Subcutaneous abdominal adipose tissue (tissue), 5 donors: ENCODE measurements around the gene ZNF598.
A peak's percentile ranks its signal among the peaks of the same experiment; 100 is the strongest.

Experiments used
- H3K27ac ChIP-seq: one replicate; pipeline ENCODE4 v1.7.0; 2013; ENCODE audit warnings: low read depth, mild to moderate bottlenecking, inconsistent platforms, low read length, moderate library complexity
- H3K27me3 ChIP-seq, 5 donors: one replicate each; pipeline ENCODE4 v1.7.0; 2013; ENCODE audit warnings: low read length in 5 of 5, inconsistent platforms in 1 of 5; ENCODE audit not compliant: control insufficient read depth in 5 of 5, insufficient read depth in 4 of 5
- H3K36me3 ChIP-seq, 5 donors: one replicate each; pipeline ENCODE4 v1.7.0; 2013; ENCODE audit warnings: low read length in 5 of 5; ENCODE audit not compliant: control insufficient read depth in 5 of 5, insufficient read depth in 5 of 5
- H3K4me1 ChIP-seq, 5 donors: one replicate each; pipeline ENCODE4 v1.7.0; 2013; ENCODE audit warnings: low read length in 5 of 5, mild to moderate bottlenecking in 3 of 5, moderate library complexity in 1 of 5; ENCODE audit not compliant: control insufficient read depth in 5 of 5, insufficient read depth in 5 of 5
- H3K4me3 ChIP-seq, 5 donors: one replicate each; pipeline ENCODE4 v1.7.0; 2013; ENCODE audit warnings: low read length in 5 of 5, low read depth in 1 of 5
- H3K9ac ChIP-seq, 5 donors: one replicate each; pipeline ENCODE4 v1.7.0; 2013; ENCODE audit warnings: low read length in 5 of 5, mild to moderate bottlenecking in 4 of 5, moderate library complexity in 3 of 5
- H3K9me3 ChIP-seq, 5 donors: one replicate each; pipeline ENCODE4 v1.7.0; 2013; ENCODE audit warnings: low read length in 5 of 5; ENCODE audit not compliant: control insufficient read depth in 5 of 5
- donor health status: healthy.
- donor health status: healthy.
- donor health status: healthy.
- donor health status: healthy.
- donor health status: healthy.

The ZNF598 gene

DNA sequence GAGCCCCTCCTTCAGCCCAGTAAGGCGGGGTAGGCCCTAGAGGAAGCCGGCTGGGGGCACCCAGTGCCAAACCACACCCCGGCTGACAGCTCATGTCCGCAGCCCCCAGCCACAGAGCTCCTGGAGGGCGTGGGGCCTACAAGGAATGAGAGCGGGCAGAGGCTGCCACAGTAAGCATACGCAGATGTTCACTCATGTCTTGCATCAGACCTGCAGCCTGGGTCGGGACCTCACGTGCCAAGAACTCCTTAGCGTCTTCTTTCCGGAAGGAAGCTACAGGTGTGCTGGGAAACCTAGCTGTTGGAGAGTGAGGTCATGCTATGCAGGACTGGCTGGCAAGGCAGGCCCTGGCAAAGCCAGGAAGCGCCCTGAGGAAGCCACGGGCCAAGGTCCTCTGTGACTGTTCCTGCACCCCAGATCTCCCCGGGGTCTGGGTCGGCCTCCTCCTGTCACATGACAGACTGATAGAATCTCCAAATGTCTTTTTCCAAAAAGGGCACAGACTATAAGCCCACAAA, 1.6 kb downstream of the ZNF598 start:
- H3K9me3 ChIP-seq = no peaks in the 10 kb centered on the region
- no peaks in the 10 kb centered on the region for H3K27me3 ChIP-seq
- peak overlapping the region; percentile 53 to 90 (median 60) for H3K9ac ChIP-seq
- H3K4me3 ChIP-seq = peak overlapping the region in 4 of 5 donors; percentile 38 to 77 (median 62)
- peaks cover 0 to 5% (median 5%) of the 10 kb centered on the region in 5 donors for H3K36me3 ChIP-seq
- peak overlapping the region; percentile 79 for H3K27ac ChIP-seq
- peaks cover 17 to 70% (median 66%) of the 10 kb centered on the region in 5 donors for H3K4me1 ChIP-seq

DNA sequence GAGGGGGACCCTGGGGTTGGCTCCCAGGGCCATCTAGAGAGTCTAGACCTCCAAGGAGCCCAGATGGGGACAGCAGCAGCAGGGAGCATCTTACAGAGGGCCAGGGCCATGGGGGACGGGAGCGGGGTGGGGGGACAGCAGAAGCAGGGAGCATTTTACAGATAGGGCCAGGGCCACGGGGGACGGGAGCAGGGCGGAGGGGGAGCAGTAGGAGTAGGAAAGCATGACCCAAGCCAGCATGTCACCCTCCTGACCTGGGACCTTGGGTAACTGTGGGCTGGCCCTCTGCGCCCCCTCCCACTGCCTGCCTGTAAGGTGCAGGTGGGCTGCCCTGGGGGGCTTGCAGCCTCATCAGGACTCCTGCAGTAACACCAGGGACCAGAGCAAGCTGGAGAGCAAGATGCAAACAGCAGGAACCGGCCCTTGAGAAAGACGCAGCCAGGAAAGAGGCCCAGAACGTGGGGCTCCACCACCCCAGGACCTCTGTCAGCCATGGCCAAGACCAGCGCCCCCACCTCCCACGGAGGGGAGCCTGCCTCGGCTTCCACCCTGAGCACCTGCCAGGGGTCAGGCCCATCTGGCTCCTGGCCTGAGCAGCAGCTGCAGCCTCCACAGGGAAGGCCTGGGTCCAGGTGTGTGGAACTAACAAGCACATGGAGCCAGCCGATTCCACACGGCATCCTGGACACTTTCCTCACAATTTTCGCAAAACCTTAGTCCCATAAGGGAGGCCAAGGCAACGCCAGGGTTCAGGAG, 2.4 kb downstream of the ZNF598 start:
- peaks cover 0 to 13% (median 13%) of the 10 kb centered on the region in 5 donors for H3K36me3 ChIP-seq
- H3K9ac ChIP-seq = peak overlapping the region in 3 of 5 donors; percentile 53 to 60 (median 54)
- no peaks in the 10 kb centered on the region for H3K27me3 ChIP-seq
- H3K9me3 ChIP-seq = no peaks in the 10 kb centered on the region
- H3K4me3 ChIP-seq = peak overlapping the region in 3 of 5 donors; percentile 22 to 77 (median 38)
- peaks cover 17 to 70% (median 66%) of the 10 kb centered on the region in 5 donors for H3K4me1 ChIP-seq
- H3K27ac ChIP-seq = peak overlapping the region; percentile 79

- peaks cover 0 to 22% (median 22%) of the 10 kb centered on the region in 5 donors for H3K36me3 ChIP-seq
- peaks cover 17 to 70% (median 66%) of the 10 kb centered on the region in 5 donors for H3K4me1 ChIP-seq
- H3K9me3 ChIP-seq = no peaks in the 10 kb centered on the region
- no peak overlapping the region for H3K9ac ChIP-seq
- no peaks in the 10 kb centered on the region for H3K27me3 ChIP-seq
- no peak overlapping the region for H3K27ac ChIP-seq
- H3K4me3 ChIP-seq = no peak overlapping the region
Measured at GRCh38 chr16:2006317-2006716, 3.3 kb downstream of the ZNF598 start.

GRCh38 chr16:2005646-2006045, 4.0 kb downstream of the ZNF598 start:
- Histone ChIP-seq H3K4me1 (peaks cover 17 to 70% (median 65%) of the 10 kb centered on the region in 5 donors), H3K9ac (peak overlapping the region in 1 of 5 donors; percentile 46), H3K9me3 (no peaks in the 10 kb centered on the region), H3K27me3 (no peaks in the 10 kb centered on the region), H3K27ac (no peak overlapping the region), H3K4me3 (no peak overlapping the region), H3K36me3 (peaks cover 0 to 29% (median 29%) of the 10 kb centered on the region in 5 donors)

GRCh38 chr16:2004795-2005517, 4.7 kb downstream of the ZNF598 start:
- peak overlapping the region in 1 of 5 donors; percentile 46 for H3K9ac ChIP-seq
- H3K36me3 ChIP-seq = peaks cover 0 to 36% (median 35%) of the 10 kb centered on the region in 5 donors
- no peak overlapping the region for H3K4me3 ChIP-seq
- H3K9me3 ChIP-seq = no peaks in the 10 kb centered on the region
- H3K4me1 ChIP-seq = peaks cover 11 to 63% (median 58%) of the 10 kb centered on the region in 5 donors
- no peaks in the 10 kb centered on the region for H3K27me3 ChIP-seq
- no peak overlapping the region for H3K27ac ChIP-seq

DNA sequence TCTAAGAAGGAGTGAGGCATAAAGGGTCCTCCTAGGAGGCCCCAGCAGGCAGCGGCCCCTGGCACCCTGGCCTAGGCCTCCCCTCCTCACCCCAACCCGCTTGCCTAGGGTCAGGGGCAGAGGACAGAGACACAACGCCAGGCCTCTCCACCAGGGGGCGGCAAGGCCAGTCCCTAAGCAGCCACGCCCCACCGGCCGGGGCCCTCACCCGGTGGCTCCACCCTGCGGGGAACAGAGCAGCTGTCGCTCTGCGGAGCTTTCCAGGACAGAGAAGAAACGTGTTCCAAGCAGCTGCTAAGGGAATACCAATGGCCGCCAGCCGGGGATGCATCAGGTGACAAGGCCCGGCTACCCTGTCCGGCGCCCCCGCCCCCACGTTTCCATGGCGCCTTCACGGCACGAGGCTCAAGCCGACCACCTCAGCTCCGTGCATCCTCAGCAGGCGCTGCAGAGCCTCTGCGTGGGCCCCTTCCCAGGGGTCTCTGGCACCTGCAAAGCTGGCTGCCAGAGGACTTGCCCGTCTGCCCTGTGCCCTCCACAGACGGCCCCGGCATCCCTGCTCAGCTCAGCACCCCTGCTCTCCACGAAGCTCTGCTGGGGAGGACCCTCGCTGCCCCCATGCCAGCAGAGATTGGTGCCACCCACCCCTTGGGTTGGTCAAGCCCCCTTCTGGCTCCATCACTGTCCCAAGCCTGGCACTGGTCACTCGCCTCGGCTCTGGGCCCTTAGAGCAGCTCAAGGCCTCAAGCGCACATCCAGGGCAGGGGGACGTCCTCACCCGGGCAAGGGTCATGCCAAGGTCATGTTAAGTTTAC, 5.6 kb downstream of the ZNF598 start:
- Histone ChIP-seq H3K4me3 (peak overlapping the region in 2 of 5 donors; percentile 25 to 43), H3K36me3 (peaks cover 0 to 45% (median 44%) of the 10 kb centered on the region in 5 donors), H3K9me3 (no peaks in the 10 kb centered on the region), H3K27me3 (no peaks in the 10 kb centered on the region), H3K4me1 (peaks cover 11 to 59% (median 56%) of the 10 kb centered on the region in 5 donors), H3K27ac (no peak overlapping the region), H3K9ac (no peak overlapping the region)

GRCh38 chr16:2003231-2003826, 6.3 kb downstream of the ZNF598 start:
- Histone ChIP-seq H3K4me1 (peaks cover 7 to 53% (median 49%) of the 10 kb centered on the region in 5 donors), H3K4me3 (no peak overlapping the region), H3K9me3 (no peaks in the 10 kb centered on the region), H3K27ac (no peak overlapping the region), H3K27me3 (no peaks in the 10 kb centered on the region), H3K36me3 (peaks cover 0 to 51% (median 47%) of the 10 kb centered on the region in 5 donors), H3K9ac (no peak overlapping the region)

GRCh38 chr16:2002406-2003230, 7.0 kb downstream of the ZNF598 start:
- Histone ChIP-seq H3K27ac (no peak overlapping the region), H3K9ac (no peak overlapping the region), H3K27me3 (no peaks in the 10 kb centered on the region)

More at GRCh38 chr16:2002406-2003230, 7.0 kb downstream of the ZNF598 start:
- Histone ChIP-seq H3K4me3 (no peak overlapping the region), H3K9me3 (no peaks in the 10 kb centered on the region), H3K4me1 (peaks cover 5 to 53% (median 41%) of the 10 kb centered on the region in 5 donors), H3K36me3 (peaks cover 0 to 58% (median 53%) of the 10 kb centered on the region in 5 donors)
